NCI-H2171 treated with DMSO at 0.1 percent for 48 hours (cell line): ENCODE data around the gene AP2A2.
"Not testable (repeated sequence)": the region's sequence is repeated elsewhere in the genome, so short reads cannot be mapped to it uniquely, and the experiment has no call there.

Source experiments
- DNase-seq: peaks from one replicate; lab custom pipeline; 2025; lab: John Stamatoyannopoulos, UW

Gene AP2A2

GRCh38 chr11:954392-955153 is 28.9 kb downstream of the AP2A2 start:
- DNase-seq, result no peak

- peak; percentile 3 for DNase-seq
These were observed 29.7 kb downstream of the AP2A2 start for GRCh38 chr11:955154-956063.

GRCh38 chr11:957212-957920 is 31.7 kb downstream of the AP2A2 start:
- no peak for DNase-seq

- no peak for DNase-seq
These were observed 32.4 kb downstream of the AP2A2 start for GRCh38 chr11:958101-958500.

- no peak for DNase-seq
These were observed 33.4 kb downstream of the AP2A2 start for GRCh38 chr11:959027-959426.

- DNase-seq, result no peak
These were observed 33.9 kb downstream of the AP2A2 start for GRCh38 chr11:959608-960007.

GRCh38 chr11:961310-961920 is 35.7 kb downstream of the AP2A2 start:
- DNase-seq, result not testable (repeated sequence)

GRCh38 chr11:961921-962320 is 36.3 kb downstream of the AP2A2 start:
- no peak for DNase-seq

GRCh38 chr11:962688-963087 is 37.0 kb downstream of the AP2A2 start:
- DNase-seq, result no peak

GRCh38 chr11:963852-964251 is 38.2 kb downstream of the AP2A2 start:
- no peak for DNase-seq

- no peak for DNase-seq
These were observed 39.6 kb downstream of the AP2A2 start for GRCh38 chr11:965206-965775.

GRCh38 chr11:967995-968751 is 42.5 kb downstream of the AP2A2 start:
- no peak for DNase-seq

- no peak for DNase-seq
These were observed 43.2 kb downstream of the AP2A2 start for GRCh38 chr11:968822-969221.

GRCh38 chr11:969651-970205 is 44.1 kb downstream of the AP2A2 start:
- DNase-seq, result no peak

- DNase-seq, result no peak
These were observed 44.7 kb downstream of the AP2A2 start for GRCh38 chr11:970319-970871.

- no peak for DNase-seq
These were observed 45.5 kb downstream of the AP2A2 start for GRCh38 chr11:971092-971690.

- no peak for DNase-seq
These were observed 46.2 kb downstream of the AP2A2 start for GRCh38 chr11:971731-972365.

- DNase-seq, result no peak
These were observed 47.0 kb downstream of the AP2A2 start for GRCh38 chr11:972523-973211.

- DNase-seq, result no peak
These were observed 47.6 kb downstream of the AP2A2 start for GRCh38 chr11:973237-973636.
